SU-DHL-6 (cell line): ENCODE measurements around the gene NDUFAF7.

Experiments used
- CTCF ChIP-seq: fragments of 200-600 bp; sonication (generic); IDR thresholded peaks from one replicate; pipeline ENCODE4 v1.5.1; 2017; ENCODE audit warnings: antibody characterized with exemption, mild to moderate bottlenecking, low read length, moderate library complexity; ENCODE audit not compliant: insufficient read depth, poor library complexity, severe bottlenecking
- EZH2phosphoT487 ChIP-seq: fragments of 200-600 bp; sonication (generic), shearing (Covaris generic); conservative IDR thresholded peaks from 2 replicates; pipeline ENCODE4 v1.6.1; 2018; ENCODE audit warnings: mild to moderate bottlenecking, antibody characterized with exemption, low read length, moderate library complexity, mixed read lengths

- TF ChIP-seq CTCF (no peak), EZH2phosphoT487 (no peak)
Measured at GRCh38 chr2:37203708-37204107, 27.8 kb upstream of the NDUFAF7 start.
